ENCODE data around the gene MAN1A2.

MAN1A2 gene

DNA sequence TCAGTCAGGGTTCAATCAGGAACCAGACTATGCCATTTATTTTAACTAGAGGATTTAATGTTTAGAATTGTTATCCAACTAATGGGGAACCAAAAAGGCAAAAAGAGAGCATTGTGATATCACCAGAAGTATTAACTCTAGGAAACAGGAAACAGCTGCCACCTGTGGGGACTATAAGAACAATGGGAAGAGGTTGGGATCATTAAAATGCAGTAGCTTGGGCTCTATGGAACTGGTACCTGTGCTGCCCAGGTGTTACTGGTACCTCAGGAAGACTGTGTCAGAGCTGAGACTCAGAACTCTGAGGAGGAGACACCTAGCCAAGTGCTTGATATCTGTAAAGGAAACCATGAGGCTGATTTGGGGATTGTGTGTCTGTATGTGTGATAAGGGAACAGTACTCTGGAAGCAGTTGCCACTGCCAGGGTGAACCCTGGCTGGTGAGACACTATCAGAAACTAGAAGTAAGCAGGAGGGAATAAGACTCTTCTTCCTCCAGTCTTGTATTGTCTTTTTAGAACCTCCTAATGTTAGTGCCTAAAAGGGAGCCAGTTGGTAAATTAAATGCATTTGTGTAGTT is 49.4 kb downstream of the MAN1A2 start:
- POLR2A ChIA-PET: no interaction called here
- Histone ChIP-seq H3K27ac (ENCODE audit: extremely low read depth, low read depth, low read length) (no peak overlapping the region), H3K36me3 (ENCODE audit: control insufficient read depth in 2 of 2, insufficient read depth in 1 of 2, low read length in 2 of 2) (peaks cover 0 to 9% of the 10 kb centered on the region in 2 experiments; a peak in 1 of 3 replicates), H3K4me3 (ENCODE audit: low read depth, low read length) (no peak overlapping the region), H3K9me3 (ENCODE audit: control insufficient read depth, insufficient read depth, low read depth, low read length) (no peaks in the 10 kb centered on the region), H3K4me1 (ENCODE audit: control insufficient read depth, insufficient read depth, low read length) (no peaks in the 10 kb centered on the region)
- CTCF ChIA-PET: no interaction called here
- peak; percentile 87; the same call in 1 of the 2 replicates for TF ChIP-seq MZF1 (tag by site-specific recombination; IDR thresholded peaks at IDR 0.05; ENCODE audit: borderline replicate concordance)
- TF ChIP-seq ZIC2 (tag by site-specific recombination; IDR thresholded peaks at IDR 0.05): no peak
- TF ChIP-seq ZBTB10 (tag by site-specific recombination; IDR thresholded peaks at IDR 0.05): no peak
- no peak for TF ChIP-seq ZNF621 (tag by site-specific recombination; IDR thresholded peaks at IDR 0.05)
- no peak for TF ChIP-seq ZNF10 (tag by site-specific recombination; IDR thresholded peaks at IDR 0.05)
- TF ChIP-seq, protein P1, sequence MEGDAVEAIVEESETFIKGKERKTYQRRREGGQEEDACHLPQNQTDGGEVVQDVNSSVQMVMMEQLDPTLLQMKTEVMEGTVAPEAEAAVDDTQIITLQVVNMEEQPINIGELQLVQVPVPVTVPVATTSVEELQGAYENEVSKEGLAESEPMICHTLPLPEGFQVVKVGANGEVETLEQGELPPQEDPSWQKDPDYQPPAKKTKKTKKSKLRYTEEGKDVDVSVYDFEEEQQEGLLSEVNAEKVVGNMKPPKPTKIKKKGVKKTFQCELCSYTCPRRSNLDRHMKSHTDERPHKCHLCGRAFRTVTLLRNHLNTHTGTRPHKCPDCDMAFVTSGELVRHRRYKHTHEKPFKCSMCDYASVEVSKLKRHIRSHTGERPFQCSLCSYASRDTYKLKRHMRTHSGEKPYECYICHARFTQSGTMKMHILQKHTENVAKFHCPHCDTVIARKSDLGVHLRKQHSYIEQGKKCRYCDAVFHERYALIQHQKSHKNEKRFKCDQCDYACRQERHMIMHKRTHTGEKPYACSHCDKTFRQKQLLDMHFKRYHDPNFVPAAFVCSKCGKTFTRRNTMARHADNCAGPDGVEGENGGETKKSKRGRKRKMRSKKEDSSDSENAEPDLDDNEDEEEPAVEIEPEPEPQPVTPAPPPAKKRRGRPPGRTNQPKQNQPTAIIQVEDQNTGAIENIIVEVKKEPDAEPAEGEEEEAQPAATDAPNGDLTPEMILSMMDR (tag by site-specific recombination; IDR thresholded peaks at IDR 0.05): no peak
- TF ChIP-seq ZNF701 (tag by site-specific recombination; IDR thresholded peaks at IDR 0.05): no peak

DNA sequence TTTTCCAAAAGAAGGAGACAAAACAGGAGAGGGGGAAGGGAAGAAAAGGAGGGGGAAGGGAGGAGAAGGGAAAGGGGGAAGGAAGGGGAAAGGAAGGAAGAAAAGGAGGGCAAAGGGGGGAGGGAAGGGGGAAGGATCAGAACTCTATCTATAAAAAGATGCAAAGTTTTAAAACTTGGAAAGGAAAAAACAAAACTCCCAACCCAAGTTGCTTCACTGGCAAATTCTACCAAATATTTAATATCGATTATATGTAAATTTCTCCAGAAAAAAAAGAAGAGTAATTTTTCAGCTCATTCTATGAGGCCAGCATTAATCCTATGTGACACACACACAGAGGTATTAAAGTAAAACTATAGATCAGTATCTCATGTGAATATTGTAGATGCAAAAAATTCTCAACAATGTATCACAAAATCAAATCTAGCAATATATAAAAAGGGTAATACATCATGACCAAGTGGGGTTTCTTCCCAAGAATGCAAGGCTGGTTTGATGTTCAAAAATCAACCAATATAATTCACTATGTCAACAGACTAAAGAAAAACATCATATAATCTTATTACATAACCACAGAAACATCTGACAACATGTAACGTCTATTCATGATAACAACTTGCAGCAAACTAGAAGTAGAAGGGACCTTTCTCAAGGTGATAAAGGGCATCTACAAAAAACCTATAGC is 57.9 kb downstream of the MAN1A2 start:
- H3K4me1 ChIP-seq (ENCODE audit: control insufficient read depth, insufficient read depth, low read length): no peaks in the 10 kb centered on the region
- H3K27ac ChIP-seq (ENCODE audit: extremely low read depth, low read depth, low read length): no peak overlapping the region
- TF ChIP-seq ZBTB7A (tag by site-specific recombination; IDR thresholded peaks at IDR 0.05; ENCODE audit: low read depth) (no peak), SCRT2 (tag by site-specific recombination; IDR thresholded peaks at IDR 0.05) (no peak), ZNF416 (tag by site-specific recombination; IDR thresholded peaks at IDR 0.05) (no peak), ZNF274 (IDR thresholded peaks at IDR 0.05; ENCODE audit: low read length) (no peak), ZNF274 (tag by site-specific recombination; IDR thresholded peaks at IDR 0.05; ENCODE audit: borderline replicate concordance) (no peak), ZNF510 (tag by site-specific recombination; IDR thresholded peaks at IDR 0.05; ENCODE audit: insufficient replicate concordance) (no peak), ZNF654 (tag by site-specific recombination; IDR thresholded peaks at IDR 0.05; ENCODE audit: low read depth) (no peak), ZNF544 (tag by site-specific recombination; IDR thresholded peaks at IDR 0.05) (no peak), ZNF624 (tag by site-specific recombination; IDR thresholded peaks at IDR 0.05) (no peak), ZNF174 (tag by site-specific recombination; IDR thresholded peaks at IDR 0.05) (no peak), ZBTB6 (tag by site-specific recombination; IDR thresholded peaks at IDR 0.05) (no peak)
- peaks cover 0 to 7% of the 10 kb centered on the region in 2 experiments; a peak in 1 of 3 replicates for H3K36me3 ChIP-seq (ENCODE audit: control insufficient read depth in 2 of 2, insufficient read depth in 1 of 2, low read length in 2 of 2)
- POLR2A ChIA-PET: no interaction called here
- no peak overlapping the region for H3K4me3 ChIP-seq (ENCODE audit: low read depth, low read length)
- CTCF ChIA-PET: no interaction called here
- H3K9me3 ChIP-seq (ENCODE audit: control insufficient read depth, insufficient read depth, low read depth, low read length): no peaks in the 10 kb centered on the region
